Gastroesophageal sphincter (tissue), 3 donors: ENCODE measurements around the gene GRM7.

Experiments
- EP300 ChIP-seq: sonication (generic); formaldehyde crosslinking; IDR thresholded peaks from one replicate; pipeline ENCODE4 v1.6.1; 2017; ENCODE audit warnings: antibody characterized with exemption, mild to moderate bottlenecking
- POLR2A ChIP-seq, 2 donors: fragments of 450-650 bp; IDR thresholded peaks; one replicate each; pipeline ENCODE4 v1.6.1; 2017; ENCODE audit warnings: antibody characterized with exemption in 2 of 2, mild to moderate bottlenecking in 2 of 2, moderate library complexity in 1 of 2
- POLR2AphosphoS5 ChIP-seq: sonication (generic); formaldehyde crosslinking; IDR thresholded peaks from one replicate; pipeline ENCODE4 v1.6.1; 2017; ENCODE audit warnings: antibody characterized with exemption
- TF ChIP-seq, protein P1 (sequence below), 4 experiments: fragments of 200-600 bp in 2 of 4; fragments of 450-650 bp in 2 of 4; sonication (generic) in 1 of 4; IDR thresholded peaks; one replicate each; pipeline ENCODE4 v1.5.1; 2017 to 2019; ENCODE audit warnings: antibody characterized with exemption in 4 of 4, mild to moderate bottlenecking in 2 of 4, moderate library complexity in 2 of 4

- TF ChIP-seq EP300 (no peak), POLR2A (IDR thresholded peaks at IDR 0.05) (no peak), POLR2AphosphoS5 (no peak)
- TF ChIP-seq, protein P1, sequence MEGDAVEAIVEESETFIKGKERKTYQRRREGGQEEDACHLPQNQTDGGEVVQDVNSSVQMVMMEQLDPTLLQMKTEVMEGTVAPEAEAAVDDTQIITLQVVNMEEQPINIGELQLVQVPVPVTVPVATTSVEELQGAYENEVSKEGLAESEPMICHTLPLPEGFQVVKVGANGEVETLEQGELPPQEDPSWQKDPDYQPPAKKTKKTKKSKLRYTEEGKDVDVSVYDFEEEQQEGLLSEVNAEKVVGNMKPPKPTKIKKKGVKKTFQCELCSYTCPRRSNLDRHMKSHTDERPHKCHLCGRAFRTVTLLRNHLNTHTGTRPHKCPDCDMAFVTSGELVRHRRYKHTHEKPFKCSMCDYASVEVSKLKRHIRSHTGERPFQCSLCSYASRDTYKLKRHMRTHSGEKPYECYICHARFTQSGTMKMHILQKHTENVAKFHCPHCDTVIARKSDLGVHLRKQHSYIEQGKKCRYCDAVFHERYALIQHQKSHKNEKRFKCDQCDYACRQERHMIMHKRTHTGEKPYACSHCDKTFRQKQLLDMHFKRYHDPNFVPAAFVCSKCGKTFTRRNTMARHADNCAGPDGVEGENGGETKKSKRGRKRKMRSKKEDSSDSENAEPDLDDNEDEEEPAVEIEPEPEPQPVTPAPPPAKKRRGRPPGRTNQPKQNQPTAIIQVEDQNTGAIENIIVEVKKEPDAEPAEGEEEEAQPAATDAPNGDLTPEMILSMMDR (IDR thresholded peaks at IDR 0.05): no peak
Measured at GRCh38 chr3:7401418-7401817, 540.5 kb downstream of the GRM7 start.
